GM23338 (cell line): ENCODE measurements around the gene MBD1.

Experiments used
- EZH2 ChIP-seq: fragments of 200-600 bp; sonication (generic); IDR thresholded peaks from one replicate; pipeline ENCODE4 v1.8.0; 2017; ENCODE audit warnings: antibody characterized with exemption, mild to moderate bottlenecking, low read depth; ENCODE audit not compliant: unreplicated experiment
- EZH2phosphoT487 ChIP-seq: fragments of 200-600 bp; sonication (generic); IDR thresholded peaks from one replicate; pipeline ENCODE4 v1.8.1; 2018; ENCODE audit warnings: antibody characterized with exemption; ENCODE audit not compliant: unreplicated experiment
- NANOG ChIP-seq: IDR thresholded peaks from 2 replicates; pipeline ENCODE4 v1.6.1; 2016; ENCODE audit warnings: antibody characterized with exemption, borderline replicate concordance
- TF ChIP-seq, protein P1 (sequence below), 2 experiments: fragments of 200-600 bp in 1 of 2; sonication (generic) in 1 of 2; conservative IDR thresholded peaks; 2 replicates each; pipeline versions ENCODE4 v1.5.1 to v1.6.1; 2016 to 2017; ENCODE audit warnings: antibody characterized with exemption in 2 of 2, low read depth in 2 of 2, mild to moderate bottlenecking in 2 of 2, moderate library complexity in 1 of 2

DNA sequence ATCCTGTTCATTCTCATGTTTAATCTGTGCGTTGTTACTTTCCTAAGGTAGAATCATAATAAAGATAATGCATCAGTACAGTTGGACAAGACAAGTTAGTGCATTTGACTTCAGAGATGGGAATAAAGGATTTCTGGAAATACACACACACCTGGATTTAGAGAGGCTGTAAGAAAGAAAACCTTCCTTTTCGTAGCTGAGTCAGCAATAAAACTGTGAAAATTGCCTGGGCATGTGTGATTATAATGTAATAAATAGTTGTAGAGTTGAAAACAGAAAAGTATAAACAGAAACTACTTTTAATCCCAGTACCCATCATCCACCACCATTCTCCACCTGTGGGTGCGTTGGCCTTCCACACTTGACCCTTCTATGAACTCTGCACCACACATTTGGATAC lies 30.4 kb downstream of the MBD1 start:
- TF ChIP-seq NANOG = no peak
- TF ChIP-seq, protein P1, sequence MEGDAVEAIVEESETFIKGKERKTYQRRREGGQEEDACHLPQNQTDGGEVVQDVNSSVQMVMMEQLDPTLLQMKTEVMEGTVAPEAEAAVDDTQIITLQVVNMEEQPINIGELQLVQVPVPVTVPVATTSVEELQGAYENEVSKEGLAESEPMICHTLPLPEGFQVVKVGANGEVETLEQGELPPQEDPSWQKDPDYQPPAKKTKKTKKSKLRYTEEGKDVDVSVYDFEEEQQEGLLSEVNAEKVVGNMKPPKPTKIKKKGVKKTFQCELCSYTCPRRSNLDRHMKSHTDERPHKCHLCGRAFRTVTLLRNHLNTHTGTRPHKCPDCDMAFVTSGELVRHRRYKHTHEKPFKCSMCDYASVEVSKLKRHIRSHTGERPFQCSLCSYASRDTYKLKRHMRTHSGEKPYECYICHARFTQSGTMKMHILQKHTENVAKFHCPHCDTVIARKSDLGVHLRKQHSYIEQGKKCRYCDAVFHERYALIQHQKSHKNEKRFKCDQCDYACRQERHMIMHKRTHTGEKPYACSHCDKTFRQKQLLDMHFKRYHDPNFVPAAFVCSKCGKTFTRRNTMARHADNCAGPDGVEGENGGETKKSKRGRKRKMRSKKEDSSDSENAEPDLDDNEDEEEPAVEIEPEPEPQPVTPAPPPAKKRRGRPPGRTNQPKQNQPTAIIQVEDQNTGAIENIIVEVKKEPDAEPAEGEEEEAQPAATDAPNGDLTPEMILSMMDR (conservative IDR thresholded peaks at IDR 0.05; ENCODE audit: low read depth in 2 of 2) = no peak
- no peak for TF ChIP-seq EZH2phosphoT487
- TF ChIP-seq EZH2 = no peak
